Chondrocyte (in vitro differentiated cells): ENCODE results near the gene PPIL4. TPM values are rescaled to one million over a fixed set of nuclear protein-coding genes. Genes with fewer than 3 reads are reported as not detected.
A peak's percentile ranks its signal among the peaks of the same experiment; 100 is the strongest.

Experiments
- DNase-seq: peaks from one replicate; pipeline ENCODE4 v3.0.0; 2021; ENCODE audit warnings: mixed read lengths, low spot score
- H3K27ac Mint-ChIP-seq: one replicate; pipeline ENCODE4 v1.8.0; 2021; ENCODE audit warnings: mild to moderate bottlenecking, moderate library complexity, mixed read lengths; ENCODE audit not compliant: unreplicated experiment
- H3K27me3 Mint-ChIP-seq: 2 replicates; pipeline ENCODE4 v1.8.0; 2021; ENCODE audit warnings: low read depth, mixed read lengths
- H3K36me3 Mint-ChIP-seq: 2 replicates; pipeline ENCODE4 v1.8.0; 2021; ENCODE audit warnings: low read depth, mixed read lengths
- H3K4me1 Mint-ChIP-seq: 2 replicates; pipeline ENCODE4 v1.8.0; 2021; ENCODE audit warnings: low read depth, mild to moderate bottlenecking, mixed read lengths
- H3K4me3 Mint-ChIP-seq: one replicate; pipeline ENCODE4 v1.8.0; 2021; ENCODE audit warnings: mild to moderate bottlenecking, moderate library complexity, mixed read lengths; ENCODE audit not compliant: unreplicated experiment
- H3K9me3 Mint-ChIP-seq: 2 replicates; pipeline ENCODE4 v1.8.0; 2021; ENCODE audit warnings: low read depth, mixed read lengths
- CTCF ChIP-seq: fragments of 200-600 bp; sonication (generic); IDR thresholded peaks from 2 replicates; pipeline ENCODE4 v1.5.0; 2021; ENCODE audit warnings: antibody characterized with exemption, mild to moderate bottlenecking, moderate library complexity
- long read RNA-seq: library from polyadenylated mRNA; stranded (forward); transcript quantifications from one replicate; pipeline ENCODE4 v2.0.0, GENCODE V29; 2021
- total RNA-seq: library from RNA; stranded (reverse); gene quantifications from 3 replicates; pipeline ENCODE4 v1.2.1, GENCODE V29; 2021

Gene PPIL4, protein sequence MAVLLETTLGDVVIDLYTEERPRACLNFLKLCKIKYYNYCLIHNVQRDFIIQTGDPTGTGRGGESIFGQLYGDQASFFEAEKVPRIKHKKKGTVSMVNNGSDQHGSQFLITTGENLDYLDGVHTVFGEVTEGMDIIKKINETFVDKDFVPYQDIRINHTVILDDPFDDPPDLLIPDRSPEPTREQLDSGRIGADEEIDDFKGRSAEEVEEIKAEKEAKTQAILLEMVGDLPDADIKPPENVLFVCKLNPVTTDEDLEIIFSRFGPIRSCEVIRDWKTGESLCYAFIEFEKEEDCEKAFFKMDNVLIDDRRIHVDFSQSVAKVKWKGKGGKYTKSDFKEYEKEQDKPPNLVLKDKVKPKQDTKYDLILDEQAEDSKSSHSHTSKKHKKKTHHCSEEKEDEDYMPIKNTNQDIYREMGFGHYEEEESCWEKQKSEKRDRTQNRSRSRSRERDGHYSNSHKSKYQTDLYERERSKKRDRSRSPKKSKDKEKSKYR
- total RNA-seq, result 28.8 to 30.0 TPM (median 29.8 TPM) in 3 replicates
- long read RNA-seq, transcript PPIL4-201 (13 exons, 2,232 nt), result major isoform, 65 of 72 reads
- long read RNA-seq, partial matches to known transcripts, result 1 of 72 reads
- long read RNA-seq, other reads (novel, unspliced or antisense), result 6 of 72 reads

GRCh38 chr6:149545754-149546471, at the start of gene PPIL4:
TSS of gene PPIL4 (minus strand) at chr6:149546043. CDS start at chr6:149546005, 38 bp downstream.
- Mint-ChIP-seq H3K27ac (peak within 1 kb of the TSS; percentile 99), H3K4me3 (peak within 1 kb of the TSS; percentile 95), H3K27me3 (no peaks in the 10 kb centered on the region), H3K9me3 (no peaks in the 10 kb centered on the region), H3K36me3 (no peaks in the 10 kb centered on the region), H3K4me1 (peaks cover 37% of the 10 kb centered on the region)
- DNase-seq, result peak; percentile 99
- peak; percentile 99 for TF ChIP-seq CTCF

DNA sequence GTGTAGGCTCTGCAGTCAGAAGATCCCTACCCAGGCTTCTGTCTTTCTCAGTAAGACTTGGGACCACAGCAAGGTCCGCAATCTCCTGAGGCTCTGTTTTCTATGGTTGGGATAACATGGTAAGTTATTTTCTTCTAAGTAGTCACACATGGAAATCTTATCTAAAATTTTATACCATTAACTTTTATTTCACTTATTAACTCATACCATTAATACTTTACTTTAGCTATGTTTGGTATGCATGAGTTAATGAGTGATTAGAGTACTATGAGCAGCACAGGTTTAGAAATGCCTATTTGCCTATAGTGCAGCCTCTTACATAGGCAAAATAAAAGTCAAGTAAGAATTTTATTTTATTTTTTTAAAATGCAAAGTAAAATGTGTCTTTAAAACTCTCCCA, 47.6 kb upstream of the PPIL4 start:
- no peak overlapping the region for H3K27ac Mint-ChIP-seq
- no peak for DNase-seq
- no peaks in the 10 kb centered on the region for H3K9me3 Mint-ChIP-seq
- H3K27me3 Mint-ChIP-seq, result no peaks in the 10 kb centered on the region
- no peak overlapping the region for H3K4me3 Mint-ChIP-seq
- peaks cover 18% of the 10 kb centered on the region for H3K36me3 Mint-ChIP-seq
- H3K4me1 Mint-ChIP-seq, result no peaks in the 10 kb centered on the region
- TF ChIP-seq CTCF, result no peak

DNA sequence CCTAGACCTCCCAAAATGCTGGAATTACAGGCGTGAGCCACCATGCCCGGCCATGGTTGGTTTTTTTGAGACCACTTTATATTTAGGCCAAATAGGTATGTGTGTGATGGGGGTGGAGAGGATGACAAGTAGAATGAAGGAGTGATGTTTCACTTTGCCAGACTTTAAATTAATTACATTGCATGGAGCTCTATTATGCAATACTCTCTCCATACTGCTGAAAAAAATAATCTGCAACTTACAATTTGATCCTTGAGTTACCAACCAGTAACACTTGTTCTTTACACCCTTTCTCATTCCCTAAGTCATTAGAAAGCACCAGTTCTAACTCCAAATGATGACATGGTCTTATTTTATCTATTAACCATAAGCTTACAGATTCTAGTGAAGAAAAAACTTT, 47.1 kb upstream of the PPIL4 start:
- Mint-ChIP-seq H3K4me3 (no peak overlapping the region), H3K27me3 (no peaks in the 10 kb centered on the region), H3K27ac (no peak overlapping the region), H3K4me1 (no peaks in the 10 kb centered on the region), H3K36me3 (peaks cover 18% of the 10 kb centered on the region), H3K9me3 (no peaks in the 10 kb centered on the region)
- no peak for DNase-seq
- no peak for TF ChIP-seq CTCF

DNA sequence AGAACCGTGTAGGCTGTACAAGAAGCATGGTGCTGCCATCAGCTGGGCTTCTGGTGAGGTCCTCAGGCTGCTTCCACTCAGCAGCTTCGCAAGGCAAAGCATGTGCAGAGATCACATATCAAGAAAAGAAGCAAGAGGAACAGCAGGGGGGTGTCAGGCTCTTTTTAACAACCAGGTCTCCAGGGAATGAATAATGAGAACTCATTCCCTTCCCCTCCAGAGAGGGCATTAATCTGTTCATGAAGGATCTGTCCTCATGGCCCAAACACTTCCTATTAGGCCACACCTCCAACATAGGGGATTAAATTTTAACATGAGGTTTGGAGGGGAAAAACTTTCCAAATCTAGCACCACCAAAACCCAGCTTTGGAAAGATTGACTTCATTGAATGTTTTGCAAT, 40.3 kb upstream of the PPIL4 start:
- Mint-ChIP-seq H3K36me3 (peaks cover 13% of the 10 kb centered on the region), H3K27ac (no peak overlapping the region), H3K27me3 (no peaks in the 10 kb centered on the region), H3K4me3 (no peak overlapping the region), H3K4me1 (no peaks in the 10 kb centered on the region), H3K9me3 (no peaks in the 10 kb centered on the region)
- no peak for TF ChIP-seq CTCF
- DNase-seq, result no peak

- no peaks in the 10 kb centered on the region for H3K9me3 Mint-ChIP-seq
- no peak for DNase-seq
- H3K27ac Mint-ChIP-seq, result no peak overlapping the region
- peaks cover 10% of the 10 kb centered on the region for H3K36me3 Mint-ChIP-seq
- H3K4me3 Mint-ChIP-seq, result no peak overlapping the region
- TF ChIP-seq CTCF, result no peak
- H3K4me1 Mint-ChIP-seq, result no peaks in the 10 kb centered on the region
- no peaks in the 10 kb centered on the region for H3K27me3 Mint-ChIP-seq
These were observed 35.5 kb upstream of the PPIL4 start for GRCh38 chr6:149581349-149581748.
